Stimulated activated CD4-positive, alpha-beta T cell treated with anti-CD3 and anti-CD28 coated beads, Interleukin-4, amount 100 ng/mL, for 4 hours (primary cell): ENCODE measurements around the gene SLC7A8.

Source experiments
- DNase-seq, 2 experiments: peaks; one replicate each; pipeline ENCODE4 v3.0.0-alpha.2; 2020

Gene SLC7A8

GRCh38 chr14:23093104-23093503 is 90.4 kb downstream of the SLC7A8 start:
- DNase-seq: no peak

DNA sequence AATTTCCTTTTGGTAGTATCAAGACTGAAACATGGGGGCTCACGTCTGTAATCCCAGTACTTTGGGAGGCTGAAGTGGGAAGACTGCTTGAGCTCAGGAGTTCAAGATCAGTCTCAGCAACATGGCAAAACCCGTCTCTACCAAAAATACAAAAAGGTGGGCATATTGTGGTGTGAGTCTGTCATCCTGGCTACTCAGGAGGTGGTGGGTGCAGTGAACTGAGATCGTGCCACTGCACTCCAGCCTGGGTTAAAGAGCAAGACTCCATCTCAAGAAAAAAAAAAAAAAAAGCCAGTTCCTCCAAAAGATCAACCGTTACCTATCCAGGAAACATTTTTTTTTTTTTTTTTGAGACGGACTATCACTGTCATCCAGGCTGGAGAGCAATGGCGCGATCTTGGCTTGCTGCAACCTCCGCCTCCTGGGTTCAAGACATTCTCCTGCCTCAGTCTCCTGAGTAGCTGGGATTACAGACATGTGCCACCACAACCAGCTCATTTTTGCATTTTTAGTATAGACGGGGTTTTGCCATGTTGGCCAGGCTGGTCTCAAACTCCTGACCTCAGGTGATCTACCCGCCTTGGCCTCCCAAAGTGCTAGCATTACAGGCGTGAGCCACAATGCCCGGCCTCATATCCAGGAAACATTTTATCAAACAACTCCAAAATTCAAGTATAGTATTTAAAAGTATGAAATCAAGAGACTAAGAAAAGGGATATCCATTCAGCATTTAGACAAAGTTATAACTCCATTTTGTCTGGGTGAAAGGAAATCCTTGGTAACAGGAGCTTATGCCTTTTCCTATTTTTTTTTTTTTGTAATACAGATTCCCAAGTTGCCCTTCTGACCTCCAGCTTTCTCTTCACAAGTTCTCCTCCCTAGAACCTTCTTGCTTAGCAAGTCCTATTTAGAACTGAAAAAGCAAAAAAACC is 91.9 kb downstream of the SLC7A8 start:
- DNase-seq: no peak

GRCh38 chr14:23090254-23090636 is 93.2 kb downstream of the SLC7A8 start:
- DNase-seq: no peak

DNA sequence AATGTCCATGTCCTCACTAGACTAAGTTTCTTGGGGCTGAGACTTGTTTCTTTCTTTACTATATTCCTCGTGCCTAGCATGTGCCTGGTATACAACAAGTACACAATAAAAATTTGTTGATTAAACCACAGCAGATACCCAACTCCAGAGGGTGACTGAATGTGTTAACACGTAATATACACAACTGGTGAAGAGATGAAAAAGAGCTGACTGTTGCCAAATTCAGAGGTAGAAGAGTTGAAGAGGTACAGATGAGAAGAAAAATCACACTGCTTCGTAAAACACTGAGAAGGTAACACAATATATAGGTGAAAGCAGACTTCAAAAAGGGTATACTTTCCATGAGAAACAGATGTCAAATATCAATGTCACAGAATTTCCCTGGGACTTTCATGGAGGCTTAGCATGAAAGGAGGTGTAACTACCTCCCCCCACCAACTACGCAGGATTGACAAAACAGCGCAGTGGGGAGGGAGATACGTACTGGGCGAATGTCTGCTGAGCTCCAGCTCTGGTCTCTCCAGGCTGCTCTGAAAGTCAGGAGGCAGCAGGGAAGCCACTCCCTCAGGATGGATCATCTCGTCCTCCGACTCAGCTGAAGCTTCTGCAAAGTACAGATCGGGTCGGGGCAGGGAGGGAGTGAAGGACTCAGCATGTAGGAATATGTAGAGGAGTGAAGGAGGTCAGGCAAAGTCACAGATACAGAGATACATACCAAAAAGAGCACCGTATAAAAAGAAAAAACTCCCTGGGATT is 93.8 kb downstream of the SLC7A8 start:
- no peak for DNase-seq

- DNase-seq: no peak
Measured at GRCh38 chr14:23086565-23086964, 96.9 kb downstream of the SLC7A8 start.

DNA sequence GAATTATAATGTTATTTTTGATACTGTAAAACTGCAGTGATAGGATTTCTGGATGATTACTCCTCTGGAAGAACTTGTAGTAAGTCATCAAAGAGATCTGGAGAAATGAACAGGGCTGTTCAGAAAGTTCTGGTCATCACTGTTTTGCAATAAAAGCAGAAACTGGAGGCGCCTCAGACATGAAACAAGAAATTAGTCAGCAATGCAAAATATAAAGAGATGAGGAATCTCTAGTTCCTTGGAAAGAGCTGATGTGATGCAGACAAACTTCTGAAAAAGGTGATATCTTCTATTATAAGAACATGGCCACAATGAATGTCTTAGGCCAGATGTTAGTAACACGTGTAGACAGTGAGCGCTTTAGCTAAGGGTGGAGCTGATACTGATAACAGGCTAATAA is 98.0 kb downstream of the SLC7A8 start:
- no peak for DNase-seq

GRCh38 chr14:23080474-23080873 is 103.0 kb downstream of the SLC7A8 start:
- no peak for DNase-seq

DNA sequence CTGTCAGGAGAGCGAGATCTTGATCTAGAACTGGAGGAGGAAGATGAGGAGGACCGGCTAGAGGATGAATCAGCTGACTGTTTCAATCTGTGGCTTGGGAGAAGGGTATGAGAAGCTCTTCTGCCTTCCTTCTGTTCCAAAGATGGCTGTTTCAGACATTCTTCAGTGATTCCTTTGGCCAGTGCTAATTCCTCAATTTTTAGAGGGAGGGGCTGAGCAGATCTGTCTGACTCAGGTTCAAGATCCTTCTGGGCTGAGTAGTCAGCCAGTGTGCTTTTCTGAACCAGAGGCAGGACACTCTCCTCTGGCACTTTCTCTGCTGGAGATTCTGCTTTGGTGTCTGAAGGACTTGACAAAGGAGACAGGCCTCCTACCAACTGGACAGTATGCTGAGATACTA is 103.7 kb downstream of the SLC7A8 start:
- no peak for DNase-seq

DNA sequence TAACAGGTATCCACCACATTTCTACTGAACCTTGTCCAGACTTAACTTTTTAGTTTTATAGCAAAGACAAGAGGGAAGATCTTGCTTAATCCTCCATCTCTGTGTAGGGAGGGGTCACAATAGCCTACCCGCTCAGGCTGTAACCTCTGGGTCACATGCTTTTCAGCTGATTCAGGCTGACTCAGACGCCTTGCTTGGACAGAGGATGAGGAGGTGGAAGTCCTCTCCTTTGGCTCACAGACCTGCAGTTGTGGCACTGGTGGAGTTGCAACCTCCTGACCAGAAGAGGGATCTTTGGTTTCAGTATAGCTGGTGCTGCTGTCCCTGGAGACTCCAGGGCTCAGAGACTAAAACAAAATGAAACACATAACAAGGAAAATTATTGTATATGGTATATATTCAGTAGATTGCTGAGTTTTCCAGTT is 104.8 kb downstream of the SLC7A8 start:
- DNase-seq: no peak

DNA sequence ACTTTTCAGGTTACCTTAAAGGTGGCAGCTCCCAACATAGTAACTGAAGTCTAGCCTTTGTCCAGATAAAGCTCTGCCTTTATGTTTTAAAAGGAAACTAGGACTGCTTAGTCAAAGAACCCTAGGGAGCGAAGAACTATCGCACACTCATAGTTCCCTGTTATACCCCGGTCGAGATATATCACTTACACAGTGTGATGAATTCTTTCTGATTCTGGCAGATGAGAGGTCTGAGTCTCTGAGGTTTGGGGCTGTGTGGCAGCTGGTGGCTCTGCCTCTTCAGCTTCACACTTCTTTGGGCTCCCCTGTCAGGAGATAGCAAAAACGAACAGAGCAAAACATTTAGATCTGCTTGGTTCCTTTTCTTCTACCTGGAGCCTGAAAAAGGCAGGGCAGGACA is 105.5 kb downstream of the SLC7A8 start:
- no peak for DNase-seq

DNA sequence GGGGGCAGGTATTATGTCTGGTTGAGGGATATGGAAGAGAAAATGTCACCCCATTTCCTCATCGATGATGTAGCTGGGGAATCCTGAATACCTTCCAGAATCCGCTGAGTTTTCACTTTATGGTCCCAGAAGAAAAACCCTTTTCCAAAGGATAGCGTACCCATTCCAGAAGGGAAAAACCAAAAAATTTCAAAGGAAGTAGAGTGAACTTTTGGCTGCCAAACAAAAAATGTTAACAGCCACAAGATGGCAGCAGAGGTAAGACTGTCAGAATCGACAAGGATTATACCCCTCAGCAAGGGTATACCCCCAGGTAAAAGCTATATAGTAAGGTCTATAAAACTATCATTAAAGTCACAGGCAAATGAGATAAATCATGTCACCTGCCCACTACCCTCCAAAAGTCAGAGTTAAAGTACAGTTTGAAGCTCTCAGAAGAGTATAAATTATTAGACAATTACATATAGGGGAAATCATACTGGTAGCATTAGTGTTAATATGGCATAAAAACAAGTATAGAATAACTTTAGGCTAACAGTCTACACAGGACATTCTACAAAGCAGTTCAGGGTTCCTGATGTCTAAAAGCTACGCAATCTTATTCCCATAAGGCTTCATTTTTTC is 106.6 kb downstream of the SLC7A8 start:
- DNase-seq: no peak
